ENCODE measurements around the gene PDE1C.

PDE1C gene

GRCh38 chr7:31910191-31910590 lies 160.0 kb downstream of the PDE1C start:
- H3K27ac ChIP-seq: no peak overlapping the region
- no peak for TF ChIP-seq CTCF (conservative IDR thresholded peaks at IDR 0.05)

- no peak overlapping the region for H3K27ac ChIP-seq
- no peak for TF ChIP-seq CTCF (conservative IDR thresholded peaks at IDR 0.05)
These were observed 163.6 kb downstream of the PDE1C start for GRCh38 chr7:31906479-31907171.

GRCh38 chr7:31903962-31904361 lies 166.2 kb downstream of the PDE1C start:
- no peak for TF ChIP-seq CTCF (conservative IDR thresholded peaks at IDR 0.05)
- H3K27ac ChIP-seq: no peak overlapping the region

- no peak for TF ChIP-seq CTCF (conservative IDR thresholded peaks at IDR 0.05)
These were observed 170.8 kb downstream of the PDE1C start for GRCh38 chr7:31899356-31899927.

GRCh38 chr7:31896925-31897324 lies 173.3 kb downstream of the PDE1C start:
- TF ChIP-seq CTCF (conservative IDR thresholded peaks at IDR 0.05): no peak
- H3K27ac ChIP-seq: no peak overlapping the region

More at GRCh38 chr7:31899356-31899927, 170.8 kb downstream of the PDE1C start:
- no peak overlapping the region for H3K27ac ChIP-seq

GRCh38 chr7:31894308-31894707 lies 175.9 kb downstream of the PDE1C start:
- no peak for TF ChIP-seq CTCF (conservative IDR thresholded peaks at IDR 0.05)
- no peak overlapping the region for H3K27ac ChIP-seq

GRCh38 chr7:31893365-31893764 lies 176.8 kb downstream of the PDE1C start:
- TF ChIP-seq CTCF (conservative IDR thresholded peaks at IDR 0.05): no peak
- no peak overlapping the region for H3K27ac ChIP-seq

Measured in VCaP (cell line).